GM12865 (cell line): ENCODE measurements around the gene INTS11.

Source experiments
- DNase-seq: peaks from one replicate; pipeline ENCODE4 v3.0.0; 2010; ENCODE audit warnings: low read depth
- H3K4me3 ChIP-seq: 2 replicates; pipeline ENCODE4 v1.5.1; 2011; ENCODE audit warnings: mild to moderate bottlenecking, low read depth, low read length, control low read depth
- CTCF ChIP-seq: IDR thresholded peaks from 2 replicates; pipeline ENCODE4 v1.5.1; 2011; ENCODE audit warnings: low read length, control low read depth, low read depth, inconsistent platforms; ENCODE audit not compliant: insufficient read depth; ENCODE audit errors: missing control alignments

The INTS11 gene

GRCh38 chr1:1306070-1306660, 18.3 kb downstream of the INTS11 start:
- H3K4me3 ChIP-seq, result peak overlapping the region; percentile 70
- peak; percentile 23 for TF ChIP-seq CTCF
- peak; percentile 45 for DNase-seq

DNA sequence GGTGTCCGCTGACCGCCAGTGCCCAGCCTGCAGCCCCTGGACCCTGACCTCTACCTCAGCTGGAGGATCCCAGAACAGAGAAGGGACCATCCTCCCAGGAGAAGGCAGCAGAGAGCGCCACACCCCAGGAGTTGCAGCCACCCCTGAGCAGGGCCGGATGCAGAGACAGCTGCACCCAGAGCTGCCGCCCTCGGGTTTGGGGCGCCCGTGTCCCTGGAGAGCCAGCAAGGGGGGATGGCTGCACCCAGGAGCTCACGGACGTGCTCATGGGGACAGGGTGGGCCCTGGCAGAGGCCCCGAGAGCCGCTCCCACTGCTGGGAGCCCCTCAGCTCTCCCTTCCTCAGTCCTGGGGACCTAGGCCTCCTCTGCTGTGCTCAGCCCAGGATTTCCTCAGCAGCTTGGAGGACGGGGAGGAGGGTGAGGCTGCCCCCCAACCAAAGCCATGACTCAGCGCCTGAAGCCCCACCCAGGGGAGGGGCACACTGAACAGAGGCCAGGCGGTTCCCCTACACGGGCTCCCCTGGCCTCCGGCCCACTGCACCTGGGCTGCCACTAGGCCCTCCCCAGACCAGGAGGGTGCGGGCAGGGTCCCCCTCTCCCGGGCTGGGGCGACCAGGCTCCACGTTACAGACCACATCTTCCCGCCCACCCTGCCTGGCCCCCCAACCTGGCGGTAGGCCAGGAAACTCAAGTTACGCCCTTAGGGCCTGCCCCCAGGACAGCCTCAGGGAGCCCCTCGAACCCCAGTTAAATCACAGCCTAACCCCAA, 19.0 kb downstream of the INTS11 start:
- H3K4me3 ChIP-seq, result peak overlapping the region; percentile 46
- DNase-seq, result peak; percentile 72
- TF ChIP-seq CTCF, result peak; percentile 17

- no peak overlapping the region; the same call in 1 of the 2 replicates for H3K4me3 ChIP-seq
These were observed 19.8 kb downstream of the INTS11 start for GRCh38 chr1:1304331-1305299.

DNA sequence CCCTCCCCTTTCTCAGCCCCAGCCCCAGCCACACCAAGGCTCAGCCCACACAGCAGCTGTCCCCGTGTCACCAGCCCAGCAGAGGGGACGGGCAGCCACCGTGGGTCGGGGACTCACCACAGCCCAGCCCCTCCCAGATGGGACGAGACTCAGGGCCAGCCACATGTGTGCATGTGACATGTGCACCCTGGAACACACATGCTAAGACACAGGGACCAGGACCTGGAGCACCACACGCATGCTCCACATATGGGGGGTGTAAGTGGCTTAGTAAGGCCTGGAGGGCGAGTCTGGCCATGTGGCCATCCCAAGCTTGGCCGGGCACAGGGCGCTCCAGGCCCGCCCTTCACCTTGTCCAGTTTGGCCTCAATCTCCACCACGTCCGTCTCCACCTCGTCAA, 20.7 kb downstream of the INTS11 start:
- no peak for DNase-seq
- no peak for TF ChIP-seq CTCF
- no peak overlapping the region for H3K4me3 ChIP-seq

More at GRCh38 chr1:1304331-1305299, 19.8 kb downstream of the INTS11 start:
- no peak for TF ChIP-seq CTCF
- DNase-seq, result no peak

DNA sequence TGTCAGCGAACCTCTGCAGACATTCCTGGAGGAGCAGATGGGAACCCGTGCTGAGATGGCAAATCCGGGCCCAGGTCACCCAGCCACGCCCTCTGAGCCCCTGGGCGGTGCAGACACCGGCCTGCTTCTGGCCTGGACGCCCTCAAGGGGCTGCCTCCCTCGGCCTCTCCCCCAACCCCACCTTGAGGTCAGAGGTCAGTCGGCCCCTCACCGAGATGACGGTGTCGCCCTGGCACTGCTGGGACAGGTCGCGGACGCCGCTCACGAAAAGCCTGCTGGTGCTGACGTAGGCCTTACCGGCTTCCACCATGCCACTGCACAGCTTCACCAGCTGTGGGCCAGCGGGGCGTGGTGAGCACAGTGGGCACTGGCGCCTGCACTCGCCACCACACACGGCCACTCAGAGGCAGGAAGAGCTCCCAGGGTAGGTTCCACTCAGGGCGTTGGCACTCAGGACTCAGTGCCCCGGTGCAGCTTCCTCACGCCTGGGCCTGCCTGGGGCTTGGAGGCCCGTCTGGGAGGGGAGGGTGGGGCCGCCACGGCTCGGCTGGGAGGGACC, 21.4 kb downstream of the INTS11 start:
- H3K4me3 ChIP-seq, result no peak overlapping the region
- DNase-seq, result no peak
- no peak for TF ChIP-seq CTCF

DNA sequence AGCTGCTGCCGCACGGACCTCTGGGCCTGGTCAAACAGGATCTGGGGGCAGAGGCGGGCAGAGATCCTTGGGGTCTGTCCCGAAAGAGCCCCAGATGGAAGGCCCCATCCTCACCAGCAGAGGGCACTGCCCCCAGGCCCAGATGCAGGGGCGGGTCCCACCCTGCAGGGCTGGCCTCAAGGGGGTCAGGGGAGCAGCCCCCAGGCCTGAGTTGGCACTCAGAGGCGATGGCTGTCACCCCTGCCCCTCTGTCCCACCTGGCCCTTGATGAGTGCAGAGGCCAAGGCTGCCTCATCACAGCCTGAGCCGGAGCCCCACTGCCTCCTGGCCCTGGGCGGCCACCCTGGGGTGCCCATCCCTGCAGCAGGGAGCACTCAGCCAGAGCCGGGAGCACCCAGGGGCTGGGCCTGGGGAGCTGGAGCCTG, 22.4 kb downstream of the INTS11 start:
- peak; percentile 51 for TF ChIP-seq CTCF
- H3K4me3 ChIP-seq, result no peak overlapping the region
- no peak for DNase-seq
